Hematopoietic multipotent progenitor cell (in vitro differentiated cells): ENCODE data around the gene SLC9A9. TPM values are rescaled to one million over a fixed set of nuclear protein-coding genes. Genes with fewer than 3 reads are reported as not detected.

Experiments used
- DNase-seq, 3 donors: peaks; one replicate each; pipeline ENCODE4 v3.0.0-alpha.2; 2011 to 2015; ENCODE audit warnings: low read depth in 2 of 3, low spot score in 2 of 3
- total RNA-seq: library from RNA; depleted of rRNA; stranded (reverse); fragments of >200 nt; gene quantifications from one replicate; pipeline ENCODE4 v1.2.3, GENCODE V29; 2012

The SLC9A9 gene
- total RNA-seq, 1 donor = 9.7 TPM

GRCh38 chr3:143653935-143654334 lies 194.3 kb downstream of the SLC9A9 start:
- no peak for DNase-seq

DNA sequence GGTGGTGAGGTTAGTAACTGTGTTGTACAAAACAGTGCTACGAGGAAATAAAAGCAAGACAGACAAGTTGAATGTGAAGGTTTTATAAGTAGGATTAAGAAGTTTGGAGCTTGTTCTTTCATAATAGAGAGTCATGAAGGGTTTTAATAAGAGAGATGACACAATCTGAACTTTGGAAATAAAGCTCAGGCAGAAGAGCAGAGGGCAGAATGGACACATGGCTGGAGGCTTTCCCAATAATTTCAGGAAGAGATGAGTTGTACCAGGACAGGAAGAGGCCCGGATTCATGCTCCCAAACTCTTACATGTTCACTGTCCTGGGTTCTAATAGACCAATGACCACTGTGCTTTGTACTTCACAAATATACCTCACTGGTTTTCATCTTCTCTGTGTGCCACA lies 194.8 kb downstream of the SLC9A9 start:
- no peak for DNase-seq

GRCh38 chr3:143652118-143652517 lies 196.2 kb downstream of the SLC9A9 start:
- no peak for DNase-seq

GRCh38 chr3:143650827-143651226 lies 197.4 kb downstream of the SLC9A9 start:
- DNase-seq = no peak

DNA sequence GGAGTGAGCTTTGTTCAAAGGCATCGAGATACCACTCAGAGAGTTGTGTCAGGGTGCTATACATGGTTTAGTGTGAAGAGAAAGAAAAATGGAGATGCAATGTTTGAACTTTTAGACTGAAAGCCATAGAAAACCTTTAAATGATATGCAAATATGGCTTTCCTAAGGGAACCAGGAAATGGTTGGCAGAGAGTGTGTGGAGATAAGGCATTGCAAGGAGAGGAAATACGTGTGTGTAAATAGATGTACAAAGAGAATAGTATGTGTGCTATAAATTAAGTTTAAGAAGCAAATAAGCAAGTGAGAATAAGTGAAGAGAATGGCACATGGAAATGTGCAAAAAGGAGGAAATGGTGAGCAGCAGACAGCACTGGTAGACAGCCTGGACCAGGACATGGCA lies 198.1 kb downstream of the SLC9A9 start:
- DNase-seq = no peak

DNA sequence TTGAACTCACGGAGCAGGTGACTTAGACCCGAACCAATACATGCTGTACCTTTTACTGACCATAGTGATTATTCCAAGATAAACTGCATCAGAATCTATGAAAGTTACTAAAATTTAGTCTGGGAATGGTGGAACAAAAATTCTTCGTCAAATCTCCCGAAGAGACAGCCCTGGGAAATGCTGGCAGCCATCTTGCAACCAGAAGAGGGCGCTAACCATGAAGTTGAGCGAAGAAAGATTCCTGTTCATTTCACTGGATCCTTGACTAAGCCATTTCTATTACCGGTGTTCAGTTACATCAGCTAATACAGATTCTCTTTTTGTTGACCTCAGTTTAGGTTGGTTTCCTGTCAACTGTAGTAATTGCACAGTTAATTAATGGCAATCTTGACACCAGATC lies 199.6 kb downstream of the SLC9A9 start:
- no peak for DNase-seq

GRCh38 chr3:143648218-143648617 lies 200.1 kb downstream of the SLC9A9 start:
- DNase-seq = no peak

DNA sequence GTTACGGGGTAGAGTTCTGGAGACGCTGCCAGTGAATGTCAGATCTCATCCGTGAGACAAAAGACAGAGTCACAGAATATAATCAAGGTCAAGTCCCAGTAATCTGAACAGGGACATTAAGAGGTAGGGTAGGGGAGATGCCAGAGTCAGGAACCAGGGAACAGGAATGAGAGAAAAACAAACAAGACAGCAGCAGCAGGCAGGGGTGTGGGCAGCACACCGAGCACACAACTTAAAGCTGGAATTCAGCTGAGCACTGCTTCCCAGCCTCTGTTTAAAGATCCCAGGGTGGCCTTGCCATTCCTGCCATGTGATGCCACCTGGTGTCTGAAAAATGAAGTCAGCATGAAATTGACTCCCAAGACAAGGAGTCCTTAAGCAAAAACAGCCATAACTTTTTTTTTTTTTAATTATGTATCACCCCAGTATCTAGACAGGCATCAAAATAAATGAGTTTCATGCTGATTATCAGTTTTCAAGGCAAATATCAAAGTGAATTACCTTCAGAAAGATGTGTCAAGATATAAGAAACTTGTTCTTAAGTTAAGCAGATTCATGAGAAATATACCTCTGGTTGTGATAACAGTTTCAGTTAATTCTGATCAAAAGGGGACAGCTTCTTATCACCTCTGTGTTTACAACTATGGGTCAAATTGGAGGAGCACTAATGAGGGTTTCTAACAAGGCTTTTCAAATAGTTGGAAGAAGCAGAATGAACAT lies 203.7 kb downstream of the SLC9A9 start:
- peak in 2 of 3 donors; percentile 47 to 65 for DNase-seq

- no peak for DNase-seq
These were observed 204.4 kb downstream of the SLC9A9 start for GRCh38 chr3:143643905-143644304.

GRCh38 chr3:143640774-143641173 lies 207.5 kb downstream of the SLC9A9 start:
- DNase-seq = no peak

GRCh38 chr3:143637133-143637532 lies 211.1 kb downstream of the SLC9A9 start:
- DNase-seq = peak in 1 of 3 donors; percentile 17

DNA sequence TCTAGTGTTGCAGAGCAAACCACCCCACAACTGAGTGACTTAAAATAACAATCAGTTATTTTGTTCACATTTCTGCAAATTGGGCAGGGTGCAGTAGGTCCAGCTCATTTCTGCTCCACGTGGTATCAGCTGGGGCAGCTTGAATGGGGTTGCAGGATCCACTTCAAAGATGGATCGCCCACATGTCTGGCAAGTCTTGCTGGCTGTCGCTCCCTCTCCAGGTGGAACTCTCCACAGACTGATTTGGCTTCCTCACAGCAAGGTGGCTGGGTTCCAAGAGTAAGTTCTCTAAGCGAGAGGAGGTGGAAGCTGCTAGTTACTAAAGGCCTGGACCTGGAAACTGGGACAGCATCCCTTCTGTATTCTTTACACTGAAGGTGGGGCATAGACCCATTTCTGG lies 213.3 kb downstream of the SLC9A9 start:
- no peak for DNase-seq

DNA sequence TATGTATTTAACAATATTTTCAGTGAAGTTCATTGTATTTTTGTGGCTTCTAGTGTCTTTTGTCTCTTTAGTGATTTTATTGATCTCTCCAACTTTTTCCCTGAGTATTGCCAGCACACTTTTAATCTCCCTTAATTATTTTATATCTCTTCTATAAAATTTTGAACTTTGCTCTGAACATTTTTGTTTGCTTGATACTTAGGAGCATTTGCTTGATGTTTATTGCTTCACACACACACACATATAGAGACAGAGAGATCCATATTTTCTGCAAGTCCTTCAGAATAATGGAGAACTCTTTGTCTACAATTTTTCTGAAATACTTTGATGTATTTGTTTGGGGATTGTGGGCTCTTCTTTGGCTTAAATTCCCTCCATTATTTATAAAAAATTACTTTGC lies 213.8 kb downstream of the SLC9A9 start:
- no peak for DNase-seq

- DNase-seq = no peak
These were observed 214.5 kb downstream of the SLC9A9 start for GRCh38 chr3:143633816-143634215.

DNA sequence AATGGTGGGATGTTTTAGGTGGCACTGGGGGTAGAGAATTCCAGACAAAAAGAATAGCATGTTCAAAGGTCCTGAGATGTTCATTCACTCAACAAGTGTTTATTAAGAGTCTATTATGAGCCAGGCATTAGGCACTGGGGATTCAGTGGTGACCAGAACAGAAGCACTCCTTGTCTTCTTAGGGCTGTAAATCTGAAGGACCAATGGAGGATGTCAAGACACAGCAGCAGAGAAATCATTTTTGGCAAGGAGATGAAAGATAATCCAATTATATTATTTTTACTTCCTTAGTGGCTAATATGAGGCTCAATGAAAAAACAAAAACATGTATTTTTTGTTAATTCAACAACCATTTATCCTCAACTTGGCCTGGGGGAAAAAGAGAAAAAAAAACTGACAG lies 218.5 kb downstream of the SLC9A9 start:
- no peak for DNase-seq

DNA sequence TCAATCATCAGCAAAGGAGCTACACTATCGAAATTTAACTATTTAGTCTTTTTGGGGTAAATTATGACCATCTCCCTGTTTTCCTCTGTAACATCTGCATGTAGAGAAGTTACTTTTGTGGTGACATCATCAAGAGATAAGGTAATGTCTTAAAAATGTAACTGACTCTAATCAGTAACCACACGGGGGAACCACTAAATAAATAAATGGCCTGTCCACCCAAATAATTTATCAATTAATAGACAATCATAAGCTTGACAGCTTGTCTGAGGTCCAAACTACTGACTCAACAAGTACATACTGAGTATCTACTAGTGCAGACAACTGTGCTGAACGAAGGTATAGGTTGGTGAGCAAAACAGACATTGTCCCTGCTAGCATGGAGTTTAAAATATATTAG lies 219.3 kb downstream of the SLC9A9 start:
- DNase-seq = no peak

DNA sequence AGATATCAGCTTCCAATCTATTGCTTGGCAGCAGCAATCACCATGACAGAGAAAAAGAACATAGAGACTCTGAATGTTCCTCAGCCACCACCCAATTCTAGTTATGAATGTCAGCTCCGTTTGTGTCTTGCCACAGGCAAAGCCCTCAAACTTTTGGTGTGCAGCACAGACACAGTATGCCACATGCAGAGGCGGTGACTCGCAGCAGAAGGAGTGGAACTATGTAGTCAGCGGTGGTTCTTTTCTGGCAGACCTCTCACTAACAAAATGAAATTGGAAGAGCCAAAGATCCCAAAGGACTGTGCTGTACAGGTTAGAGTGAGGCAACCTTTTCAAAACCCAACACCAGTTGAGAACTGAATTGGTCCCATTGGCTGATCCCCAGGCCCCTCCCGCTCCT lies 220.9 kb downstream of the SLC9A9 start:
- no peak for DNase-seq

- DNase-seq = no peak
These were observed 229.0 kb downstream of the SLC9A9 start for GRCh38 chr3:143619231-143619630.

DNA sequence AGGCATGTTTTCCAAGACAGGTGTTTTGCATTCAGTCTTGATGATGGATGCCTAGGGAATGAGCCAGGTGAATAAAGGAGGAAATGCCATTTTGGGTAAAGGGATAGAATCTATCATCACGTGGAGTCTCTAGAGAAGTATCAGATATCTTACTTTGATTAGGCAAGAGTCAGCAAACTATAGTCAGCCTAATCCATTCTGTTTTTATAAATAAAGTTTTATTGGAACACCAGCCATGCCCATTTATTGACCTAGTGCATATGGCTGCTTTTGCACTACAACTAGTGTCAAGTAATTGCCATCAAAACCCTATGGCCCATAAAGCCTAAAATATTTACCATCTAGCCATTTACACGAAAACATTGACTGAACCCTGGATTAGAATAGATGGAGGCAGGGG lies 231.2 kb downstream of the SLC9A9 start:
- no peak for DNase-seq

DNA sequence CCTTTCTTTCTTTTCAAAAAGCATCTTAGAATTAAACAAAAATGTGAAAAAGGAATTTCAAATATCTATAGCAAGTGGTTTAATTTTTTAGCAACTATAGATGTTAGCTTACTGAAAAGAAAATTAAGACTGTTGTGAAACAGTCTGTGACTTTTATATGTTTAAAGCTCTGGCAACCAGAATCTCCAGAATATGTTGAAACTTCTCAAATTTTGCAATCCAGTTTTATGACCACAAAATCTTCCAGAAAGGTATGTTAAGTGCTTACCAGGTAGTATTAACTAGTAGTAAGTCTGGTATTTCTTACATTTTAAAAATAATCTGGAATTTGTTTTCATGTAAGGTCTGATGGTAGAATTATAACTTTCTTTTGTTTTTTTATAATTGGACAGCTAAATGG lies 235.0 kb downstream of the SLC9A9 start:
- DNase-seq = no peak

GRCh38 chr3:143612541-143612940 lies 235.7 kb downstream of the SLC9A9 start:
- DNase-seq = no peak

DNA sequence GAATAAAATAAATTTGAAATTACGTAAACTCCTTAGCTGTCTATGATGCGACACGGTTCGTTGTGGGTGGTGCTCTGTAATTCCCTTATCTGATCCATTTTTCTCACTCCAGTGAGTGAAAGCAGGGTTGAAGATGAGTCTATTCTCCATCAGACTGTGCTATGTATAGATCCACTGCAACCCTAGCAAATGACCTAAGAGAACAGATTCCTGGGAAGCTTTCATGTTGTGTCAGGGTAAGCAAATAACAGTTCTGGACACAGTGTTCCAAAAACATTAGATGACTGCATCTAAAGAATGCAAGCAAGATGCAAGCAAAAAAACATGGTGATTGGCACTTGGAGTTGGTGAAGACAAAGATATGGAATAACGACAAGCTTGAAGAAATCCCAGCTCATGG lies 239.3 kb downstream of the SLC9A9 start:
- DNase-seq = no peak
